Mesenchymal stem cell (in vitro differentiated cells and primary cell): ENCODE results near the gene NCOR2.

Source experiments
- DNase-seq: peaks from one replicate; pipeline ENCODE4 v3.0.0-alpha.2; 2013
- H2AFZ ChIP-seq: one replicate; pipeline ENCODE4 v1.6.1; 2013; ENCODE audit warnings: low read depth, mild to moderate bottlenecking, control low read depth, inconsistent platforms, low read length, moderate library complexity
- H2AK5ac ChIP-seq: 2 replicates; pipeline ENCODE4 v1.6.1; 2013; ENCODE audit warnings: low read length, moderate library complexity, mild to moderate bottlenecking, inconsistent platforms; ENCODE audit not compliant: severe bottlenecking
- H2BK120ac ChIP-seq: one replicate; pipeline ENCODE4 v1.6.1; 2013; ENCODE audit warnings: low read depth, mild to moderate bottlenecking, inconsistent platforms, low read length, moderate library complexity
- H2BK12ac ChIP-seq, 2 experiments: one replicate each; pipeline ENCODE4 v1.6.1; 2013; ENCODE audit warnings: inconsistent platforms in 2 of 2, low read length in 2 of 2, mild to moderate bottlenecking in 2 of 2, moderate library complexity in 2 of 2, control low read depth in 1 of 2
- H2BK15ac ChIP-seq: one replicate; pipeline ENCODE4 v1.6.1; 2013; ENCODE audit warnings: mild to moderate bottlenecking, low read depth, inconsistent platforms; ENCODE audit not compliant: poor library complexity, severe bottlenecking
- H2BK5ac ChIP-seq: 2 replicates; pipeline ENCODE4 v1.6.1; 2013; ENCODE audit warnings: low read depth, mild to moderate bottlenecking, low read length, control low read depth, inconsistent platforms; ENCODE audit not compliant: poor library complexity, severe bottlenecking
- H3K14ac ChIP-seq, 2 experiments: one replicate each; pipeline ENCODE4 v1.6.1; 2013; ENCODE audit warnings: inconsistent platforms in 2 of 2, low read length in 2 of 2, control low read depth in 1 of 2, mild to moderate bottlenecking in 1 of 2, moderate library complexity in 1 of 2
- H3K18ac ChIP-seq, 2 experiments: one replicate each; pipeline ENCODE4 v1.6.1; 2013; ENCODE audit warnings: inconsistent platforms in 2 of 2, low read length in 2 of 2, control low read depth in 1 of 2, low read depth in 1 of 2, mild to moderate bottlenecking in 1 of 2
- H3K23ac ChIP-seq, 2 experiments: one replicate each; pipeline ENCODE4 v1.6.1; 2013; ENCODE audit warnings: inconsistent platforms in 2 of 2, low read length in 2 of 2, mild to moderate bottlenecking in 2 of 2, moderate library complexity in 2 of 2, control low read depth in 1 of 2
- H3K27ac ChIP-seq: 2 replicates; pipeline ENCODE4 v1.5.1; 2013; ENCODE audit warnings: mild to moderate bottlenecking, moderate library complexity, low read length, control low read depth, inconsistent platforms; ENCODE audit not compliant: poor library complexity, severe bottlenecking
- H3K27me3 ChIP-seq, 2 experiments: 2 replicates each; pipeline versions ENCODE4 v1.6.1 to v1.7.0; 2013; ENCODE audit warnings: low read length in 2 of 2, mild to moderate bottlenecking in 2 of 2, moderate library complexity in 2 of 2, control low read depth in 1 of 2, inconsistent platforms in 1 of 2; ENCODE audit not compliant: control insufficient read depth in 1 of 2, insufficient read depth in 1 of 2
- H3K36me3 ChIP-seq, 2 experiments: 2 replicates each; pipeline versions ENCODE4 v1.6.1 to v1.7.0; 2013; ENCODE audit warnings: low read length in 2 of 2, control low read depth in 1 of 2, inconsistent platforms in 1 of 2, low read depth in 1 of 2, mild to moderate bottlenecking in 1 of 2; ENCODE audit not compliant: insufficient read depth in 2 of 2, control insufficient read depth in 1 of 2
- H3K4ac ChIP-seq, 2 experiments: one replicate each; pipeline ENCODE4 v1.6.1; 2013; ENCODE audit warnings: inconsistent platforms in 2 of 2, low read length in 2 of 2, mild to moderate bottlenecking in 2 of 2, moderate library complexity in 2 of 2, control low read depth in 1 of 2, low read depth in 1 of 2
- H3K4me1 ChIP-seq: 2 replicates; pipeline ENCODE4 v1.6.1; 2013; ENCODE audit warnings: low read depth, low read length, control low read depth; ENCODE audit not compliant: control insufficient read depth, insufficient read depth
- H3K4me2 ChIP-seq: 2 replicates; pipeline ENCODE4 v1.6.1; 2013; ENCODE audit warnings: low read length, mild to moderate bottlenecking, inconsistent platforms; ENCODE audit not compliant: poor library complexity, severe bottlenecking
- H3K4me3 ChIP-seq, 2 experiments: 2 replicates each; pipeline versions ENCODE4 v1.5.1 to v1.7.0; 2013; ENCODE audit warnings: low read length in 2 of 2, mild to moderate bottlenecking in 2 of 2, control low read depth in 1 of 2, low read depth in 1 of 2; ENCODE audit not compliant: insufficient read depth in 1 of 2
- H3K79me1 ChIP-seq: replicated peaks from 2 replicates; pipeline ENCODE4 v1.6.1; 2013; ENCODE audit warnings: mild to moderate bottlenecking, control low read depth, low read length, inconsistent platforms; ENCODE audit not compliant: poor library complexity, severe bottlenecking
- H3K9ac ChIP-seq: 2 replicates; pipeline ENCODE4 v1.7.0; 2013; ENCODE audit warnings: mild to moderate bottlenecking, low read length, moderate library complexity
- H3K9me3 ChIP-seq: 2 replicates; pipeline ENCODE4 v1.7.0; 2013; ENCODE audit warnings: mild to moderate bottlenecking, low read length; ENCODE audit not compliant: control insufficient read depth
- H4K8ac ChIP-seq: one replicate; pipeline ENCODE4 v1.6.1; 2013; ENCODE audit warnings: inconsistent platforms, mild to moderate bottlenecking, low read length, moderate library complexity
- H4K91ac ChIP-seq: one replicate; pipeline ENCODE4 v1.6.1; 2013; ENCODE audit warnings: mild to moderate bottlenecking, low read length, inconsistent platforms
- WGBS: methylation state at CpG from one replicate; pipeline ENCODE4 v1.1.7; 2013; ENCODE audit warnings: mixed read lengths; 5-methylcytosine and 5-hydroxymethylcytosine counted together

Gene NCOR2

GRCh38 chr12:124604264-124604680 is 36.9 kb upstream of the NCOR2 start:
- no peak overlapping the region for H3K4me2 ChIP-seq
- H3K27ac ChIP-seq = no peak overlapping the region
- H3K9me3 ChIP-seq = no peaks in the 10 kb centered on the region
- H3K27me3 ChIP-seq = peaks cover 0 to 13% of the 10 kb centered on the region in 2 experiments
- peak overlapping the region in 1 of 2 experiments; percentile 25 for H2BK12ac ChIP-seq
- H2AFZ ChIP-seq = no peak overlapping the region
- H3K4me1 ChIP-seq = peaks cover 11% of the 10 kb centered on the region
- H2AK5ac ChIP-seq = no peak overlapping the region
- WGBS = 64% methylated on average over 5 of the region's 6 CpGs
- H3K18ac ChIP-seq = peak overlapping the region in 1 of 2 experiments; percentile 28
- H3K36me3 ChIP-seq = no peaks in the 10 kb centered on the region
- no peak overlapping the region for H3K9ac ChIP-seq
- peak; percentile 16 for DNase-seq
- H4K8ac ChIP-seq = peak overlapping the region; percentile 59
- no peak overlapping the region for H2BK5ac ChIP-seq
- H3K79me1 ChIP-seq = no peaks in the 10 kb centered on the region
- no peak overlapping the region for H3K23ac ChIP-seq
- H3K4me3 ChIP-seq = no peak overlapping the region
- H2BK120ac ChIP-seq = peak overlapping the region; percentile 77
- peak overlapping the region in 1 of 2 experiments; percentile 39 for H3K4ac ChIP-seq
- H4K91ac ChIP-seq = peak overlapping the region; percentile 72
- no peak overlapping the region for H3K14ac ChIP-seq
- H2BK15ac ChIP-seq = peak overlapping the region; percentile 93

- peak overlapping the region; percentile 28 to 49 for H3K18ac ChIP-seq
These were observed 36.4 kb upstream of the NCOR2 start for GRCh38 chr12:124603831-124604251.

GRCh38 chr12:124603100-124603541 is 35.7 kb upstream of the NCOR2 start:
- Histone ChIP-seq H2AFZ (no peak overlapping the region), H3K27ac (no peak overlapping the region), H3K79me1 (no peaks in the 10 kb centered on the region), H3K9me3 (no peaks in the 10 kb centered on the region), H3K4me1 (peaks cover under 1% of the 10 kb centered on the region), H3K14ac (no peak overlapping the region), H2BK15ac (peak overlapping the region; percentile 68), H3K18ac (peak overlapping the region; percentile 26 to 57), H4K91ac (peak overlapping the region; percentile 70), H3K4me2 (no peak overlapping the region), H3K23ac (no peak overlapping the region), H3K4ac (no peak overlapping the region), H3K4me3 (no peak overlapping the region), H3K36me3 (no peaks in the 10 kb centered on the region), H2BK12ac (peak overlapping the region in 1 of 2 experiments; percentile 81), H3K9ac (no peak overlapping the region), H2BK120ac (no peak overlapping the region), H2BK5ac (no peak overlapping the region), H2AK5ac (peak overlapping the region; percentile 45), H3K27me3 (peaks cover 0 to 6% of the 10 kb centered on the region in 2 experiments), H4K8ac (peak overlapping the region; percentile 62)
- WGBS = 64% methylated on average over 11 of the region's 12 CpGs
- DNase-seq = no peak

More at GRCh38 chr12:124603831-124604251, 36.4 kb upstream of the NCOR2 start:
- peaks cover 8% of the 10 kb centered on the region for H3K4me1 ChIP-seq
- no peaks in the 10 kb centered on the region for H3K79me1 ChIP-seq
- H3K36me3 ChIP-seq = no peaks in the 10 kb centered on the region
- peaks cover 0 to 9% of the 10 kb centered on the region in 2 experiments for H3K27me3 ChIP-seq
- peak overlapping the region in 1 of 2 experiments; percentile 39 for H3K4ac ChIP-seq
- no peak overlapping the region for H3K23ac ChIP-seq
- WGBS = 49% methylated on average over 12 of the region's 12 CpGs
- H4K8ac ChIP-seq = peak overlapping the region; percentile 59
- H2BK5ac ChIP-seq = no peak overlapping the region
- H3K27ac ChIP-seq = no peak overlapping the region
- peak overlapping the region in 1 of 2 experiments; percentile 25 for H2BK12ac ChIP-seq
- no peak overlapping the region for H3K14ac ChIP-seq
- H2BK120ac ChIP-seq = peak overlapping the region; percentile 77
- H3K4me2 ChIP-seq = no peak overlapping the region
- H3K9me3 ChIP-seq = no peaks in the 10 kb centered on the region
- no peak overlapping the region for H2AFZ ChIP-seq
- DNase-seq = no peak
- peak overlapping the region; percentile 72 for H4K91ac ChIP-seq
- no peak overlapping the region for H3K9ac ChIP-seq
- peak overlapping the region; percentile 93 for H2BK15ac ChIP-seq
- H2AK5ac ChIP-seq = no peak overlapping the region
- H3K4me3 ChIP-seq = no peak overlapping the region

- Histone ChIP-seq H3K14ac (no peak overlapping the region), H3K18ac (no peak overlapping the region), H2BK120ac (no peak overlapping the region), H3K79me1 (no peaks in the 10 kb centered on the region), H3K4me1 (no peaks in the 10 kb centered on the region), H3K23ac (no peak overlapping the region), H3K9ac (no peak overlapping the region), H3K9me3 (no peaks in the 10 kb centered on the region), H3K4ac (no peak overlapping the region), H3K27ac (no peak overlapping the region), H2AFZ (no peak overlapping the region), H3K4me3 (no peak overlapping the region), H4K8ac (no peak overlapping the region), H2BK15ac (no peak overlapping the region), H2AK5ac (no peak overlapping the region), H2BK5ac (no peak overlapping the region), H2BK12ac (no peak overlapping the region), H4K91ac (no peak overlapping the region), H3K27me3 (peaks cover 3 to 6% of the 10 kb centered on the region in 2 experiments), H3K36me3 (no peaks in the 10 kb centered on the region), H3K4me2 (no peak overlapping the region)
- WGBS = 96% methylated on average over 8 of the region's 8 CpGs
- no peak for DNase-seq
These were observed 34.3 kb upstream of the NCOR2 start for GRCh38 chr12:124601706-124602105.
